IMR-90 (cell line): ENCODE results near the gene CPLX1. TPM values are rescaled to one million over a fixed set of nuclear protein-coding genes. Genes with fewer than 3 reads are reported as not detected.

Experiments used
- ATAC-seq: fragments of 200-7000 bp; cut with Tn5 transposase; 2 replicates; pipeline ENCODE4 v1.9.1; 2020; ENCODE audit warnings: low read depth, mild to moderate bottlenecking, moderate library complexity
- BruUV-seq: library from RNA; stranded (reverse); fragments of 400-500 nt; replicated peaks from 2 replicates; lab custom pipeline; 2021; lab: Mats Ljungman, UMichigan
- CTCF ChIA-PET: fragments of 300-600 bp; formaldehyde crosslinking; extraction: SDS; loops from one replicate; lab custom pipeline; 2021; ENCODE audit warnings: antibody characterized with exemption; lab: Yijun Ruan, JAX
- POLR2A ChIA-PET: fragments of 300-600 bp; sonication (Branson Sonifier 250); formaldehyde crosslinking; loops from one replicate; lab custom pipeline; 2022; ENCODE audit warnings: antibody characterized with exemption; ENCODE audit not compliant: unreplicated experiment; lab: Charles Lee
- DNase-seq: peaks from one replicate; pipeline ENCODE4 v3.0.0; 2013
- H2AFZ ChIP-seq: replicated peaks from 2 replicates; pipeline ENCODE3; 2013; ENCODE audit warnings: low read length, mild to moderate bottlenecking; ENCODE audit not compliant: poor library complexity
- H2AK5ac ChIP-seq: 2 replicates; pipeline ENCODE4 v1.6.1; 2013; ENCODE audit warnings: low read depth, low read length, inconsistent platforms
- H2AK9ac ChIP-seq: replicated peaks from 2 replicates; pipeline ENCODE3; 2013; ENCODE audit warnings: mild to moderate bottlenecking, low read depth, low read length, moderate library complexity; ENCODE audit not compliant: poor library complexity
- H2BK120ac ChIP-seq: 2 replicates; pipeline ENCODE4 v1.6.1; 2013; ENCODE audit warnings: low read depth, low read length, inconsistent platforms
- H2BK15ac ChIP-seq: 3 replicates; pipeline ENCODE4 v1.6.1; 2013; ENCODE audit warnings: low read depth, low read length, inconsistent platforms
- H2BK20ac ChIP-seq: 2 replicates; pipeline ENCODE4 v1.6.1; 2013; ENCODE audit warnings: low read depth, mild to moderate bottlenecking, inconsistent platforms, low read length, moderate library complexity
- H2BK5ac ChIP-seq: 2 replicates; pipeline ENCODE4 v1.6.1; 2013; ENCODE audit warnings: mild to moderate bottlenecking, low read depth, low read length, inconsistent platforms; ENCODE audit not compliant: poor library complexity, severe bottlenecking
- H3K14ac ChIP-seq: replicated peaks from 2 replicates; pipeline ENCODE4 v1.6.1; 2013; ENCODE audit warnings: low read depth, low read length, inconsistent platforms
- H3K18ac ChIP-seq: 2 replicates; pipeline ENCODE4 v1.6.1; 2013; ENCODE audit warnings: low read depth, low read length, control low read depth
- H3K23ac ChIP-seq: 2 replicates; pipeline ENCODE4 v1.6.1; 2013; ENCODE audit warnings: low read depth, low read length, inconsistent platforms
- H3K27ac ChIP-seq: 2 replicates; pipeline ENCODE4 v1.5.1; 2013; ENCODE audit warnings: mild to moderate bottlenecking, control low read depth, low read length; ENCODE audit not compliant: insufficient read depth
- H3K27me3 ChIP-seq: 2 replicates; pipeline ENCODE4 v1.6.1; 2013; ENCODE audit warnings: low read length; ENCODE audit not compliant: control insufficient read depth, insufficient read depth
- H3K36me3 ChIP-seq: 2 replicates; pipeline ENCODE4 v1.6.1; 2013; ENCODE audit warnings: low read length, mixed read lengths; ENCODE audit not compliant: control insufficient read depth, insufficient read depth
- H3K4ac ChIP-seq: 2 replicates; pipeline ENCODE4 v1.6.1; 2013; ENCODE audit warnings: low read depth, low read length, inconsistent platforms
- H3K4me1 ChIP-seq: 2 replicates; pipeline ENCODE4 v1.6.1; 2013; ENCODE audit warnings: low read length, mixed read lengths; ENCODE audit not compliant: control insufficient read depth, insufficient read depth
- H3K4me2 ChIP-seq: 2 replicates; pipeline ENCODE4 v1.6.1; 2013; ENCODE audit warnings: low read depth, mild to moderate bottlenecking, control low read depth, low read length, moderate library complexity
- H3K4me3 ChIP-seq: 2 replicates; pipeline ENCODE4 v1.5.1; 2013; ENCODE audit warnings: low read depth, mild to moderate bottlenecking, control low read depth, low read length, moderate library complexity; ENCODE audit not compliant: insufficient read depth
- H3K56ac ChIP-seq: 2 replicates; pipeline ENCODE4 v1.6.1; 2013; ENCODE audit warnings: low read length, inconsistent platforms; ENCODE audit not compliant: insufficient read depth; ENCODE audit errors: extremely low read depth
- H3K79me1 ChIP-seq, 2 experiments: 2 replicates each; pipeline ENCODE4 v1.6.1; 2013; ENCODE audit warnings: low read length in 2 of 2, inconsistent platforms in 1 of 2, low read depth in 1 of 2
- H3K9ac ChIP-seq: 2 replicates; pipeline ENCODE4 v1.6.1; 2013; ENCODE audit warnings: low read depth, low read length, control low read depth
- H3K9me1 ChIP-seq: 2 replicates; pipeline ENCODE4 v1.6.1; 2013; ENCODE audit warnings: low read length, inconsistent platforms; ENCODE audit not compliant: insufficient read depth
- H3K9me3 ChIP-seq: 2 replicates; pipeline ENCODE4 v1.6.1; 2013; ENCODE audit warnings: low read length; ENCODE audit not compliant: control insufficient read depth, insufficient read depth
- H4K20me1 ChIP-seq: 2 replicates; pipeline ENCODE4 v1.6.1; 2013; ENCODE audit warnings: low read length, inconsistent platforms; ENCODE audit not compliant: insufficient read depth
- H4K5ac ChIP-seq: 2 replicates; pipeline ENCODE4 v1.6.1; 2013; ENCODE audit warnings: mild to moderate bottlenecking, low read depth, low read length, control low read depth
- H4K8ac ChIP-seq, 2 experiments: 2 replicates each; pipeline ENCODE4 v1.6.1; 2013; ENCODE audit warnings: low read depth in 2 of 2, low read length in 2 of 2, control low read depth in 1 of 2, inconsistent platforms in 1 of 2
- H4K91ac ChIP-seq: 2 replicates; pipeline ENCODE4 v1.6.1; 2013; ENCODE audit warnings: low read depth, low read length, inconsistent platforms; ENCODE audit not compliant: insufficient read depth
- BHLHE40 ChIP-seq: fragments of 150-350 bp; IDR thresholded peaks from 2 replicates; pipeline ENCODE4 v1.6.1; 2016; ENCODE audit warnings: mild to moderate bottlenecking, low read depth, low read length
- CEBPB ChIP-seq: IDR thresholded peaks from 2 replicates; pipeline ENCODE4 v1.6.1; 2012; ENCODE audit warnings: low read depth, low read length, improper control_type of control experiment
- CHD1 ChIP-seq: IDR thresholded peaks from 2 replicates; pipeline ENCODE4 v1.6.1; 2012; ENCODE audit warnings: low read depth, low read length, improper control_type of control experiment
- FOS ChIP-seq: fragments of 150-350 bp; IDR thresholded peaks from 2 replicates; pipeline ENCODE4 v1.6.1; 2016; ENCODE audit warnings: low read depth, low read length
- MAFK ChIP-seq: IDR thresholded peaks from 2 replicates; pipeline ENCODE4 v1.6.1; 2012; ENCODE audit warnings: low read depth, low read length, improper control_type of control experiment
- MAZ ChIP-seq: IDR thresholded peaks from 2 replicates; pipeline ENCODE4 v1.6.1; 2012; ENCODE audit warnings: low read depth, mild to moderate bottlenecking, low read length, improper control_type of control experiment, moderate library complexity, borderline replicate concordance
- MXI1 ChIP-seq: IDR thresholded peaks from 2 replicates; pipeline ENCODE4 v1.6.1; 2012; ENCODE audit warnings: low read depth, mild to moderate bottlenecking, low read length, moderate library complexity, borderline replicate concordance
- NFE2L2 ChIP-seq: fragments of 150-350 bp; IDR thresholded peaks from 2 replicates; pipeline ENCODE4 v1.6.1; 2016; ENCODE audit warnings: low read depth, mild to moderate bottlenecking, low read length
- POLR2A ChIP-seq: IDR thresholded peaks from 2 replicates; pipeline ENCODE4 v1.6.1; 2012; ENCODE audit warnings: mild to moderate bottlenecking, low read depth, low read length
- RAD21 ChIP-seq: IDR thresholded peaks from 2 replicates; pipeline ENCODE4 v1.6.1; 2012; ENCODE audit warnings: low read length, improper control_type of control experiment
- RCOR1 ChIP-seq: IDR thresholded peaks from 2 replicates; pipeline ENCODE4 v1.6.1; 2012; ENCODE audit warnings: mild to moderate bottlenecking, low read length, improper control_type of control experiment; ENCODE audit not compliant: insufficient replicate concordance
- RFX5 ChIP-seq: IDR thresholded peaks from 2 replicates; pipeline ENCODE4 v1.8.0; 2012; ENCODE audit warnings: low read depth, mild to moderate bottlenecking, low read length, moderate library complexity
- SMC3 ChIP-seq: fragments of 150-350 bp; IDR thresholded peaks from 2 replicates; pipeline ENCODE4 v1.6.1; 2016; ENCODE audit warnings: low read depth, mild to moderate bottlenecking, antibody characterized with exemption, low read length, moderate library complexity
- WGBS, 2 experiments: methylation state at CpG; one replicate each; pipeline versions ENCODE4 v1.1.5 to v1.1.7; 2013; ENCODE audit warnings: missing lambda C conversion rate in 2 of 2; ENCODE audit not compliant: insufficient read length in 1 of 2; ENCODE audit errors: extremely low coverage in 2 of 2; 5-methylcytosine and 5-hydroxymethylcytosine counted together
- dilution Hi-C: fragments of 300-500 bp; cut with HindIII; formaldehyde crosslinking; loops from one replicate; pipeline ENCODE4 v1.14.3; 2018; ENCODE audit warnings: low sequenced_read_pairs; ENCODE audit not compliant: unreplicated experiment
- in situ Hi-C: fragments of 300-500 bp; cut with MboI; formaldehyde crosslinking; loops from 3 replicates; pipeline ENCODE4 v1.14.3; 2019; ENCODE audit warnings: low sequenced_read_pairs, inconsistent platforms, mixed read lengths
- intact Hi-C: fragments of 100-400 bp; cut with micrococcal nuclease; formaldehyde crosslinking; loops from 2 replicates; pipeline ENCODE4 v1.10.0; 2022
- polyA plus RNA-seq, 3 experiments: library from polyadenylated mRNA; depleted of rRNA; stranded (reverse); fragments of >200 nt; gene quantifications; 2 replicates each; pipeline ENCODE4 v1.2.3, GENCODE V29; 2012; ENCODE audit warnings: low replicate concordance in 1 of 3
- total RNA-seq: library from RNA; depleted of rRNA; stranded (reverse); fragments of >200 nt; gene quantifications from 2 replicates; pipeline ENCODE4 v1.2.3, GENCODE V29; 2012
- TF ChIP-seq, protein P1 (sequence below): conservative IDR thresholded peaks from 2 replicates; pipeline ENCODE4 v1.5.1; 2012; ENCODE audit warnings: mild to moderate bottlenecking, low read depth, low read length, improper control_type of control experiment
- TF ChIP-seq, protein P2 (sequence below): fragments of 150-350 bp; IDR thresholded peaks from 2 replicates; pipeline ENCODE4 v1.6.1; 2016; ENCODE audit warnings: low read depth, mild to moderate bottlenecking, low read length, moderate library complexity, borderline replicate concordance
- TF ChIP-seq, protein P3 (sequence below): fragments of 150-350 bp; IDR thresholded peaks from 2 replicates; pipeline ENCODE4 v1.6.1; 2017; ENCODE audit warnings: mild to moderate bottlenecking, antibody characterized with exemption, low read length, low read depth

Gene CPLX1
- total and polyA plus RNA-seq, 2 of the 4 experiments (the other 2 are of a cell fraction), result 0.05 TPM; not detected in 1

DNA sequence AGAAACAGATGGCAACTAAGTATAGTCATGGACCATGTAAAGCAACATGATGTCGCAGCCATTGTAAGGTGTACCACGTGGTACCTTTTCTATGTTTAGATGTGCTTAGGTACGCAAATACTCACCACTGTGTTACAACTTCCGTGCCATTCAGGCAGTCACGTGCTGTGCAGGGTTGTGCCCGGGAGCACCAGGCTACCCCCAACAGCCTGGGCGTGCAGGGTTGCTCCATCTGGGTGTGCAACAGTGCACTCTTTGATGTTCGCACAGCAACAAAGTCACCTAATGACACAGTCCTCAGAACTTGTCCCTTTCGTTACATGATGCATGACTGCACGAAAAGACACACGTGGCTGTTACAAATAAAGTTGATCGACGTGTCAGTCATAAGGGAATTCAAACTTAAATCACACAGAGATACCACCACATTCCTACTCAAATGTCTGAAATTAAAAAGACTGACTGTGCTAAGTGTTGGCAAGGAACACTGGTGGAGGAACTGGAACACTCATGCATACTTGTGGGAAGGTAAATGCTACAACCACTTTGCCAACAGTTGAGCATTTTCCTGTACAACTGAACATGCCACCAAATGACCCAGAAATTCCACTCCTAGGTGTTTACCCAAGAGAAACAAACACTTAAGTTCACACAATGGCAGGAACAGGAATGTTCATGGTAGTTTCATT, 24.3 kb downstream of the CPLX1 start:
- H2AK5ac ChIP-seq, result no peak overlapping the region
- no peak overlapping the region for H4K91ac ChIP-seq
- H2AFZ ChIP-seq, result no peak overlapping the region
- H3K9ac ChIP-seq, result no peak overlapping the region
- peaks cover 5% of the 10 kb centered on the region for H3K9me3 ChIP-seq
- WGBS, 2 experiments, result 87% methylated on average over 8 of the region's 13 CpGs; no CpG with 5 or more reads in 1 of the 2 experiments
- no peak overlapping the region for H3K4me2 ChIP-seq
- dilution Hi-C loops (no loop called here), intact Hi-C loops (no loop called here), in situ Hi-C loops (no loop called here)
- H2BK20ac ChIP-seq, result no peak overlapping the region
- H4K8ac ChIP-seq, result no peak overlapping the region
- no peak overlapping the region for H2BK120ac ChIP-seq
- peaks cover 12% of the 10 kb centered on the region for H3K27me3 ChIP-seq
- H3K4me1 ChIP-seq, result no peaks in the 10 kb centered on the region
- no peak overlapping the region for H3K4ac ChIP-seq
- H3K79me1 ChIP-seq, result no peaks in the 10 kb centered on the region
- no peaks in the 10 kb centered on the region for H4K20me1 ChIP-seq
- no peak overlapping the region for H3K18ac ChIP-seq
- ATAC-seq, result no peak
- no peaks in the 10 kb centered on the region for H3K36me3 ChIP-seq
- ChIA-PET CTCF (no interaction called here), POLR2A (no interaction called here)
- H2AK9ac ChIP-seq, result no peak overlapping the region
- no peaks in the 10 kb centered on the region for H3K9me1 ChIP-seq
- no peak overlapping the region for H3K23ac ChIP-seq
- H3K27ac ChIP-seq, result no peak overlapping the region
- no peak for DNase-seq
- no peak overlapping the region for H3K4me3 ChIP-seq
- no peak overlapping the region for H2BK5ac ChIP-seq
- no peak overlapping the region for H3K14ac ChIP-seq
- TF ChIP-seq MAFK (no peak), MAZ (no peak), SMC3 (no peak), POLR2A (no peak), MXI1 (no peak), BHLHE40 (no peak), RFX5 (no peak), CEBPB (no peak), RCOR1 (no peak), CHD1 (no peak), FOS (no peak), NFE2L2 (no peak), RAD21 (no peak)
- TF ChIP-seq, protein P1, sequence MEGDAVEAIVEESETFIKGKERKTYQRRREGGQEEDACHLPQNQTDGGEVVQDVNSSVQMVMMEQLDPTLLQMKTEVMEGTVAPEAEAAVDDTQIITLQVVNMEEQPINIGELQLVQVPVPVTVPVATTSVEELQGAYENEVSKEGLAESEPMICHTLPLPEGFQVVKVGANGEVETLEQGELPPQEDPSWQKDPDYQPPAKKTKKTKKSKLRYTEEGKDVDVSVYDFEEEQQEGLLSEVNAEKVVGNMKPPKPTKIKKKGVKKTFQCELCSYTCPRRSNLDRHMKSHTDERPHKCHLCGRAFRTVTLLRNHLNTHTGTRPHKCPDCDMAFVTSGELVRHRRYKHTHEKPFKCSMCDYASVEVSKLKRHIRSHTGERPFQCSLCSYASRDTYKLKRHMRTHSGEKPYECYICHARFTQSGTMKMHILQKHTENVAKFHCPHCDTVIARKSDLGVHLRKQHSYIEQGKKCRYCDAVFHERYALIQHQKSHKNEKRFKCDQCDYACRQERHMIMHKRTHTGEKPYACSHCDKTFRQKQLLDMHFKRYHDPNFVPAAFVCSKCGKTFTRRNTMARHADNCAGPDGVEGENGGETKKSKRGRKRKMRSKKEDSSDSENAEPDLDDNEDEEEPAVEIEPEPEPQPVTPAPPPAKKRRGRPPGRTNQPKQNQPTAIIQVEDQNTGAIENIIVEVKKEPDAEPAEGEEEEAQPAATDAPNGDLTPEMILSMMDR, result no peak
- TF ChIP-seq, protein P2, sequence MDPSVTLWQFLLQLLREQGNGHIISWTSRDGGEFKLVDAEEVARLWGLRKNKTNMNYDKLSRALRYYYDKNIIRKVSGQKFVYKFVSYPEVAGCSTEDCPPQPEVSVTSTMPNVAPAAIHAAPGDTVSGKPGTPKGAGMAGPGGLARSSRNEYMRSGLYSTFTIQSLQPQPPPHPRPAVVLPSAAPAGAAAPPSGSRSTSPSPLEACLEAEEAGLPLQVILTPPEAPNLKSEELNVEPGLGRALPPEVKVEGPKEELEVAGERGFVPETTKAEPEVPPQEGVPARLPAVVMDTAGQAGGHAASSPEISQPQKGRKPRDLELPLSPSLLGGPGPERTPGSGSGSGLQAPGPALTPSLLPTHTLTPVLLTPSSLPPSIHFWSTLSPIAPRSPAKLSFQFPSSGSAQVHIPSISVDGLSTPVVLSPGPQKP, result no peak
- TF ChIP-seq, protein P3, sequence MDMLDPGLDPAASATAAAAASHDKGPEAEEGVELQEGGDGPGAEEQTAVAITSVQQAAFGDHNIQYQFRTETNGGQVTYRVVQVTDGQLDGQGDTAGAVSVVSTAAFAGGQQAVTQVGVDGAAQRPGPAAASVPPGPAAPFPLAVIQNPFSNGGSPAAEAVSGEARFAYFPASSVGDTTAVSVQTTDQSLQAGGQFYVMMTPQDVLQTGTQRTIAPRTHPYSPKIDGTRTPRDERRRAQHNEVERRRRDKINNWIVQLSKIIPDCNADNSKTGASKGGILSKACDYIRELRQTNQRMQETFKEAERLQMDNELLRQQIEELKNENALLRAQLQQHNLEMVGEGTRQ, result no peak
- H2BK15ac ChIP-seq, result no peak overlapping the region
- BruUV-seq, result no TSS peak
- H4K5ac ChIP-seq, result no peak overlapping the region
- H3K56ac ChIP-seq, result no peak overlapping the region
